Nephron progenitor cell (in vitro differentiated cells): ENCODE results near the gene KIF6.

Experiments used
- DNase-seq: peaks from one replicate; pipeline ENCODE4 v3.0.0; 2021
- H3K27ac Mint-ChIP-seq: 2 replicates; pipeline ENCODE4 v1.8.0; 2021; ENCODE audit warnings: mild to moderate bottlenecking, moderate library complexity, mixed read lengths
- H3K27me3 Mint-ChIP-seq: 2 replicates; pipeline ENCODE4 v1.8.0; 2021; ENCODE audit warnings: mild to moderate bottlenecking, low read depth, mixed read lengths; ENCODE audit not compliant: poor library complexity
- H3K36me3 Mint-ChIP-seq: 2 replicates; pipeline ENCODE4 v1.8.0; 2021; ENCODE audit warnings: low read depth, mixed read lengths
- H3K4me1 Mint-ChIP-seq: 2 replicates; pipeline ENCODE4 v1.8.0; 2021; ENCODE audit warnings: mixed read lengths
- H3K4me3 Mint-ChIP-seq: 2 replicates; pipeline ENCODE4 v1.8.0; 2021; ENCODE audit warnings: mild to moderate bottlenecking, moderate library complexity, mixed read lengths
- H3K9me3 Mint-ChIP-seq: 2 replicates; pipeline ENCODE4 v1.8.0; 2021; ENCODE audit warnings: mild to moderate bottlenecking, moderate library complexity, mixed read lengths
- TF ChIP-seq, protein P1 (sequence below): fragments of 200-600 bp; sonication (generic); IDR thresholded peaks from 2 replicates; pipeline ENCODE4 v1.5.0; 2021; ENCODE audit warnings: antibody characterized with exemption

Gene KIF6

DNA sequence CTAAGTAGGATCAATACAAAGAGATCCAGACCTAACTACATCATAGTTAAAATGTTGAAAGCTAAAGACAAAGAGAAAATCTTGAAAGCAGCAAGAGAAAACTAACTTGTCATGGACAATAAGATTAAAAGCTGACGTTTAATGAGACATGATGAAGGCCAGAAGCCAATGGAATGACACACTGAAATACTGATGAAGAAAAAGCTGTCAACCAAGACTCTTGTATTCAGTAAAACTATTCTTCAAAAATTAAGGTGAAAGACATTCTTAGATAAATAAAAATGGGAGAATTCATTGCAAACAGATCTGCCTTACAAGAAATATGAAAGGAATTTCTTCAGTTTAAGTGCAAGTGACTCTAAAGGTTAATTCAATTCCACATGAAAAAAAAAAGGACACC, 256.8 kb downstream of the KIF6 start:
- Mint-ChIP-seq H3K36me3 (peaks cover 5% of the 10 kb centered on the region), H3K27ac (no peak overlapping the region), H3K4me1 (peaks cover 28% of the 10 kb centered on the region), H3K27me3 (peaks cover 5% of the 10 kb centered on the region), H3K4me3 (no peak overlapping the region), H3K9me3 (peaks cover 12% of the 10 kb centered on the region)
- TF ChIP-seq, protein P1, sequence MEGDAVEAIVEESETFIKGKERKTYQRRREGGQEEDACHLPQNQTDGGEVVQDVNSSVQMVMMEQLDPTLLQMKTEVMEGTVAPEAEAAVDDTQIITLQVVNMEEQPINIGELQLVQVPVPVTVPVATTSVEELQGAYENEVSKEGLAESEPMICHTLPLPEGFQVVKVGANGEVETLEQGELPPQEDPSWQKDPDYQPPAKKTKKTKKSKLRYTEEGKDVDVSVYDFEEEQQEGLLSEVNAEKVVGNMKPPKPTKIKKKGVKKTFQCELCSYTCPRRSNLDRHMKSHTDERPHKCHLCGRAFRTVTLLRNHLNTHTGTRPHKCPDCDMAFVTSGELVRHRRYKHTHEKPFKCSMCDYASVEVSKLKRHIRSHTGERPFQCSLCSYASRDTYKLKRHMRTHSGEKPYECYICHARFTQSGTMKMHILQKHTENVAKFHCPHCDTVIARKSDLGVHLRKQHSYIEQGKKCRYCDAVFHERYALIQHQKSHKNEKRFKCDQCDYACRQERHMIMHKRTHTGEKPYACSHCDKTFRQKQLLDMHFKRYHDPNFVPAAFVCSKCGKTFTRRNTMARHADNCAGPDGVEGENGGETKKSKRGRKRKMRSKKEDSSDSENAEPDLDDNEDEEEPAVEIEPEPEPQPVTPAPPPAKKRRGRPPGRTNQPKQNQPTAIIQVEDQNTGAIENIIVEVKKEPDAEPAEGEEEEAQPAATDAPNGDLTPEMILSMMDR: no peak
- DNase-seq: no peak

DNA sequence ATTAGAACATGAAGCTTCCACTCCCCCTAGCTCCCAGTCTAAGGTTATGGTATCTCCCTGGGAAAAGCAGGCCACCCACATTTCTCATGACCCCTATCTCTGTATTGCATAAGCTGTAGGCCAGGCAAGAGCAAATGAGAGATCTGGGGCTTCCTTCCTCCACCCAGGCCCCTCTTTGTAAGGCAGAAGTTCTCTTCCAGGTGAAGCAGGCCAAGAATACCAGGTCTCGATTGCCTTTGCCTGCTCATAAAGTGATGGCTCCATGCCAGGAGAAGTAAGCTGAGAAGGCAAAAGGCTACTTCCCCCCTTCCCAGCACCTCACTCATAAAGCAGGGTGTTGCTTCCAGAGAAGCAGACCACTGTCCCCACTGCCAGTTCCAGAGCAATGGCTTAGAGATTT, 258.6 kb downstream of the KIF6 start:
- Mint-ChIP-seq H3K27me3 (peaks cover 5% of the 10 kb centered on the region), H3K36me3 (peaks cover 5% of the 10 kb centered on the region), H3K4me3 (no peak overlapping the region), H3K4me1 (peaks cover 28% of the 10 kb centered on the region), H3K9me3 (peaks cover 12% of the 10 kb centered on the region), H3K27ac (peak overlapping the region; percentile 60)
- TF ChIP-seq, protein P1: no peak
- DNase-seq: no peak

DNA sequence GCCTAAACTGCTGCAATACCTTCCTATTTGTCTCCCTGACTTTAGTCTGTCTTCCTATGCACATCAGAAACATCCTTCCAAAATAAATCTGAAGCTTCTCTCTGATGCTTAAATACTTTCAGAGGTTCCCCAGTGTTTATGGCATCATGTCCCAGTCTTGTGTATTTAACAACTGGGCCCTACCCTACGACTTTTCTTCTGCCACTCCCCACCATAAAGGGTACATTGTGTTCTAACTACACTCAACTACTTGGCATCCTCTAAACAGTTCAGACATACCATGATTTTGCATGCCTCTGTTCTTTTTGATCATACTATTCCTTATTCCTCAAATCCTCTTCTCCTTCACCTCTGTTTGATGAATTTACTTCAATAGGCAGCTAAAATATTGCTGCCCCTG, 259.7 kb downstream of the KIF6 start:
- H3K36me3 Mint-ChIP-seq: peaks cover 5% of the 10 kb centered on the region
- H3K4me1 Mint-ChIP-seq: peaks cover 18% of the 10 kb centered on the region
- TF ChIP-seq, protein P1: no peak
- no peak overlapping the region for H3K4me3 Mint-ChIP-seq
- peaks cover 5% of the 10 kb centered on the region for H3K27me3 Mint-ChIP-seq
- DNase-seq: no peak
- H3K9me3 Mint-ChIP-seq: peaks cover 17% of the 10 kb centered on the region
- H3K27ac Mint-ChIP-seq: no peak overlapping the region

- peaks cover 19% of the 10 kb centered on the region for H3K9me3 Mint-ChIP-seq
- no peak for DNase-seq
- no peak overlapping the region for H3K4me3 Mint-ChIP-seq
- H3K4me1 Mint-ChIP-seq: peaks cover 6% of the 10 kb centered on the region
- peaks cover 5% of the 10 kb centered on the region for H3K36me3 Mint-ChIP-seq
- peaks cover 5% of the 10 kb centered on the region for H3K27me3 Mint-ChIP-seq
- TF ChIP-seq, protein P1: no peak
- no peak overlapping the region for H3K27ac Mint-ChIP-seq
Observed at GRCh38 chr6:39464067-39464466, 261.1 kb downstream of the KIF6 start.

- no peak for DNase-seq
- Mint-ChIP-seq H3K4me3 (peak overlapping the region; percentile 35), H3K4me1 (peaks cover 5% of the 10 kb centered on the region), H3K27me3 (peaks cover 2% of the 10 kb centered on the region), H3K27ac (no peak overlapping the region), H3K36me3 (peaks cover 11% of the 10 kb centered on the region), H3K9me3 (peaks cover 31% of the 10 kb centered on the region)
- TF ChIP-seq, protein P1: no peak
Observed at GRCh38 chr6:39453956-39454524, 271.2 kb downstream of the KIF6 start.

- peaks cover 2% of the 10 kb centered on the region for H3K27me3 Mint-ChIP-seq
- H3K36me3 Mint-ChIP-seq: peaks cover 11% of the 10 kb centered on the region
- H3K4me3 Mint-ChIP-seq: no peak overlapping the region
- TF ChIP-seq, protein P1: no peak
- no peak overlapping the region for H3K27ac Mint-ChIP-seq
- no peak for DNase-seq
- H3K4me1 Mint-ChIP-seq: peaks cover 5% of the 10 kb centered on the region
- H3K9me3 Mint-ChIP-seq: peaks cover 31% of the 10 kb centered on the region
Observed at GRCh38 chr6:39453241-39453640, 272.0 kb downstream of the KIF6 start.
